Stomach (tissue), 4 donors: Measurements from ENCODE around the gene NEU2.

Source experiments
- CTCF ChIP-seq, 7 experiments: fragments of 450-650 bp in 4 of 7; fragments of 200-600 bp in 3 of 7; sonication (generic) in 3 of 7; IDR thresholded peaks; one replicate each; pipeline ENCODE4 v1.5.1; 2016 to 2019; ENCODE audit warnings: antibody characterized with exemption in 7 of 7, control low read depth in 2 of 7, mild to moderate bottlenecking in 1 of 7
- POLR2A ChIP-seq, 4 donors: fragments of 450-650 bp; IDR thresholded peaks; one replicate each; pipeline ENCODE4 v1.6.1; 2016; ENCODE audit warnings: antibody characterized with exemption in 4 of 4, control low read depth in 2 of 4, mild to moderate bottlenecking in 1 of 4, moderate library complexity in 1 of 4
- POLR2AphosphoS5 ChIP-seq, 3 donors: sonication (generic); formaldehyde crosslinking; IDR thresholded peaks; one replicate each; pipeline ENCODE4 v1.6.1; 2016; ENCODE audit warnings: antibody characterized with exemption in 3 of 3

- TF ChIP-seq CTCF (IDR thresholded peaks at IDR 0.05), result no peak
- no peak for TF ChIP-seq POLR2AphosphoS5 (IDR thresholded peaks at IDR 0.05)
- no peak for TF ChIP-seq POLR2A (IDR thresholded peaks at IDR 0.05)
Observed at GRCh38 chr2:233000886-233001750, 31.4 kb upstream of the NEU2 start.
